Upper lobe of right lung (tissue), 1 donor: ENCODE measurements around the gene ECHS1. TPM values are rescaled to one million over a fixed set of nuclear protein-coding genes. Genes with fewer than 3 reads are reported as not detected.
"Not testable (repeated sequence)": the region's sequence is repeated elsewhere in the genome, so short reads cannot be mapped to it uniquely, and the experiment has no call there.

Source experiments
- ATAC-seq: fragments of 200-7000 bp; cut with Tn5 transposase; one replicate; pipeline ENCODE4 v1.9.1; 2020; ENCODE audit warnings: mild to moderate bottlenecking, moderate library complexity
- DNase-seq: peaks from one replicate; pipeline ENCODE4 v3.0.0-alpha.2; 2020
- H3K27ac ChIP-seq: fragments of 200-600 bp; one replicate; pipeline ENCODE4 v1.8.0; 2022
- H3K27me3 ChIP-seq: fragments of 200-600 bp; one replicate; pipeline ENCODE4 v1.8.0; 2022; ENCODE audit warnings: mild to moderate bottlenecking
- H3K36me3 ChIP-seq: fragments of 200-600 bp; one replicate; pipeline ENCODE4 v1.8.0; 2022
- H3K4me1 ChIP-seq: fragments of 200-600 bp; one replicate; pipeline ENCODE4 v1.8.0; 2022
- H3K4me3 ChIP-seq: fragments of 200-600 bp; one replicate; pipeline ENCODE4 v1.8.0; 2022; ENCODE audit warnings: mild to moderate bottlenecking
- H3K9me3 ChIP-seq: fragments of 200-600 bp; one replicate; pipeline ENCODE4 v1.8.0; 2022
- intact Hi-C: fragments of 100-400 bp; cut with DNase I; formaldehyde crosslinking; loops from one replicate; pipeline ENCODE4 v1.11.0; 2022
- total RNA-seq: library from RNA; stranded (reverse); fragmentation: NEBNext Ultra II Directional; extraction: Animal tissue kit (Norgen Biotek cat#: 25700); gene quantifications from one replicate; pipeline ENCODE4 v1.2.1, GENCODE V29; 2021
- TF ChIP-seq, protein P1 (sequence below): fragments of 200-600 bp; IDR thresholded peaks from one replicate; pipeline ENCODE4 v1.8.0; 2022; ENCODE audit warnings: antibody characterized with exemption
- donor health status: DM: no; HTN: yes; CAD: no; lungs with severe emphysema.

Gene ECHS1
- total RNA-seq, 1 donor from 2014 or later, result 55.8 TPM

- no peaks in the 10 kb centered on the region for H3K9me3 ChIP-seq
- peaks cover 20% of the 10 kb centered on the region for H3K36me3 ChIP-seq
- H3K27me3 ChIP-seq, result peaks cover 6% of the 10 kb centered on the region
- intact Hi-C loops, result no loop called here
- no peak overlapping the region for H3K4me3 ChIP-seq
- H3K27ac ChIP-seq, result no peak overlapping the region
- TF ChIP-seq, protein P1, sequence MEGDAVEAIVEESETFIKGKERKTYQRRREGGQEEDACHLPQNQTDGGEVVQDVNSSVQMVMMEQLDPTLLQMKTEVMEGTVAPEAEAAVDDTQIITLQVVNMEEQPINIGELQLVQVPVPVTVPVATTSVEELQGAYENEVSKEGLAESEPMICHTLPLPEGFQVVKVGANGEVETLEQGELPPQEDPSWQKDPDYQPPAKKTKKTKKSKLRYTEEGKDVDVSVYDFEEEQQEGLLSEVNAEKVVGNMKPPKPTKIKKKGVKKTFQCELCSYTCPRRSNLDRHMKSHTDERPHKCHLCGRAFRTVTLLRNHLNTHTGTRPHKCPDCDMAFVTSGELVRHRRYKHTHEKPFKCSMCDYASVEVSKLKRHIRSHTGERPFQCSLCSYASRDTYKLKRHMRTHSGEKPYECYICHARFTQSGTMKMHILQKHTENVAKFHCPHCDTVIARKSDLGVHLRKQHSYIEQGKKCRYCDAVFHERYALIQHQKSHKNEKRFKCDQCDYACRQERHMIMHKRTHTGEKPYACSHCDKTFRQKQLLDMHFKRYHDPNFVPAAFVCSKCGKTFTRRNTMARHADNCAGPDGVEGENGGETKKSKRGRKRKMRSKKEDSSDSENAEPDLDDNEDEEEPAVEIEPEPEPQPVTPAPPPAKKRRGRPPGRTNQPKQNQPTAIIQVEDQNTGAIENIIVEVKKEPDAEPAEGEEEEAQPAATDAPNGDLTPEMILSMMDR, result no peak
- no peak for DNase-seq
- no peaks in the 10 kb centered on the region for H3K4me1 ChIP-seq
- no peak for ATAC-seq
These were observed 46.2 kb upstream of the ECHS1 start for GRCh38 chr10:133419211-133419950.

DNA sequence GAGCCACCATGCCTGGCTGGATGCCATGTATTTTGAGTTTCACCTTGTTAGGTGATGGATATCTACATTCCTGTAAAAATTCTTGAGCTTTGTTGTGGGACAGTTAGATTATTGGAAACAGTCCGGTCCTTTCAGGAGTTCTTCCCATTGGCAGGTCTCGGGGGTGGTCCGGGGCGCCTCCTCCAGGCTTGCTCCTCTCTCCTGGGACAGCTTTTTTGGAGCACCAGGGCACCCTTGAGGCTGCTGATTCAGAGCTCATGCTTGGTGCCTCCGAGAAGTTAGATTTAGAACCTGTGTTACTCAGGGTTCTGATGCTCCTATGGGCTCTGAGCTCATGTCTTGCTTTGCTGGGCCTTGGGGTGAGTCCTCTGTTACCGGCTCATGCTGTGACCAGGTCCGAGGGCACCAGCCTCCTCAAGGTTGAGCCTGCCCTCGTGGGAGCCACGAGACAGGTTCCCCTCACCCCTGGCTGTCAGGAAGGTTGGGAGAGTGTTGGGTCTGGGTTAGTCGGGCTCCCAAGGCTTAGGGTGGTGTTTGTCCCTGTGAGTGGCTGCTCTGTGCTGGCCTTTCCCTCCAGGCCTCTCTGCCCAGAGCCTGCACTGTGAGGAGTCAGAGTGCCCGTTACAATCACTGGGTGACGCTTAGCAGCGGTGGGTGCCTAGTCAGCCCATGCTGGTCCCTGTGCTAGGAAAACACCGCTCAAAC, 45.3 kb upstream of the ECHS1 start:
- ATAC-seq (no peak), DNase-seq (no peak)
- peaks cover 22% of the 10 kb centered on the region for H3K36me3 ChIP-seq
- no peaks in the 10 kb centered on the region for H3K9me3 ChIP-seq
- no peak overlapping the region for H3K27ac ChIP-seq
- no peak overlapping the region for H3K4me3 ChIP-seq
- no peaks in the 10 kb centered on the region for H3K4me1 ChIP-seq
- TF ChIP-seq, protein P1, result no peak
- intact Hi-C loops, result no loop called here
- H3K27me3 ChIP-seq, result peaks cover 6% of the 10 kb centered on the region

DNA sequence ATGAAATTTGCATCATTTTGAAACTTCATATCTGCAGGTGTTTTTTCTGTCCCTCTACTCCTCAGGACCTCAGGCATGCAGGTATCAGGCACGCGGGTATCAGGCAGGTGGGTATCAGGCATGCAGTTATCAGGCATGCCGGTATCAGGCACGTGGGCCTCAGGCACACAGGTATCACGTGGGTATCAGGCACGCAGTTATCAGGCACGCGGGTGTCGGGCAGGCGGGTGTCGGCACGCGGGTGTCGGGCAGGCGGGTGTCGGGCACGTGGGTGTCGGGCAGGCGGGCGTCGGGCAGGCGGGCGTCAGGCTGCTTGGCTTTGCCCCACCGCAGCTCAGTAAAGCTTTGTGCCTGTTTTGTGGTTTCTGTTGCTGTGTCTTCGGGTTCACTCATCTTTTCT, 42.6 kb upstream of the ECHS1 start:
- Histone ChIP-seq H3K4me1 (no peaks in the 10 kb centered on the region), H3K9me3 (peaks cover 21% of the 10 kb centered on the region), H3K36me3 (peaks cover 40% of the 10 kb centered on the region), H3K27me3 (no peaks in the 10 kb centered on the region), H3K27ac (no peak overlapping the region), H3K4me3 (no peak overlapping the region)
- ATAC-seq (no peak), DNase-seq (no peak)
- intact Hi-C loops, result no loop called here
- TF ChIP-seq, protein P1, result no peak

- peaks cover 33% of the 10 kb centered on the region for H3K36me3 ChIP-seq
- not testable (repeated sequence) for DNase-seq
These were observed 41.2 kb upstream of the ECHS1 start for GRCh38 chr10:133414401-133414800.

DNA sequence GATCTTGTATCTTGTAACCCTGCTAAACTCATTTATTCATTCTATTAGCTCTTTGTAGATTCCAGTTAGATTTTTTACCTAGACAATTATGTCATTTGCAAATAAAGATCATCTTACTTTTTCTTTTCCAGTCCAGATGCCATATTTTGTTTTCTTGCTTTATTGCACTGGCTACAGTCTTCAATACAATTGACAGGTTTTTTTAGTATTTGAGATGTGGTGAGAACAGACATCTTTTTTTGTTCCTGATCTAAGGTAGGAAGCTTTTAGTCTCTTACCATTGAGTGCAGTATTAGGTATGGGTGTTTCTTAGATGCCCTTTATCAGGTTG, 39.2 kb upstream of the ECHS1 start:
- H3K36me3 ChIP-seq, result peaks cover 39% of the 10 kb centered on the region
- no peak overlapping the region for H3K4me3 ChIP-seq
- intact Hi-C loops, result no loop called here
- DNase-seq (no peak), ATAC-seq (no peak)
- H3K4me1 ChIP-seq, result no peaks in the 10 kb centered on the region
- H3K27ac ChIP-seq, result no peak overlapping the region
- H3K9me3 ChIP-seq, result peaks cover 21% of the 10 kb centered on the region
- no peaks in the 10 kb centered on the region for H3K27me3 ChIP-seq
- TF ChIP-seq, protein P1, result no peak

More at GRCh38 chr10:133414401-133414800, 41.2 kb upstream of the ECHS1 start:
- H3K4me1 ChIP-seq, H3K27me3 ChIP-seq, intact Hi-C loops, H3K4me3 ChIP-seq, ATAC-seq, H3K27ac ChIP-seq: not testable (repeated sequence)
- peaks cover 21% of the 10 kb centered on the region for H3K9me3 ChIP-seq
